Activated CD8-positive, alpha-beta memory T cell treated with anti-CD3 and anti-CD28 coated beads, Interleukin-2, amount 50 U/mL, for 48 hours (primary cell): ENCODE results near the gene LARP1.
"Not testable (repeated sequence)": the region's sequence is repeated elsewhere in the genome, so short reads cannot be mapped to it uniquely, and the experiment has no call there.

Source experiments
- DNase-seq: peaks from one replicate; pipeline ENCODE4 v3.0.0-alpha.2; 2020

LARP1 gene

DNA sequence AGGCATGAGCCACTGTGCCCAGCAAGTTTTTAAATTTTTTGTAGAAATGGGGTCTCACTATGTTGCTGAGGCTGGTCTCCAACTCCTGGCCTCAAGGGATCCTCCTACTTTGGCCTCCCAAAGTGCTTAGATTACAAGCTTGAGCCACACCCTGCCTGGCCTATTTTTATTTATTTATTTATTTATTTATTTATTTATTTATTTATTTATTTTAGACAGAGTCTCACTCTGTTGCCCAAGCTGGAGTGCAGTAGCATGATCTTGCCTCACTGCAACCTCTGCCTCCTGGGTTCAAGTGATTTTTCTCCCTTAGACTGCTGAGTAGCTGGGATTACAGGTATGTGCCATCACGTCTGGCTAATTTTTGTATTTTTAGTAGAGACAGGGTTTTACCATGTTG is 18.8 kb upstream of the LARP1 start:
- DNase-seq: not testable (repeated sequence)

DNA sequence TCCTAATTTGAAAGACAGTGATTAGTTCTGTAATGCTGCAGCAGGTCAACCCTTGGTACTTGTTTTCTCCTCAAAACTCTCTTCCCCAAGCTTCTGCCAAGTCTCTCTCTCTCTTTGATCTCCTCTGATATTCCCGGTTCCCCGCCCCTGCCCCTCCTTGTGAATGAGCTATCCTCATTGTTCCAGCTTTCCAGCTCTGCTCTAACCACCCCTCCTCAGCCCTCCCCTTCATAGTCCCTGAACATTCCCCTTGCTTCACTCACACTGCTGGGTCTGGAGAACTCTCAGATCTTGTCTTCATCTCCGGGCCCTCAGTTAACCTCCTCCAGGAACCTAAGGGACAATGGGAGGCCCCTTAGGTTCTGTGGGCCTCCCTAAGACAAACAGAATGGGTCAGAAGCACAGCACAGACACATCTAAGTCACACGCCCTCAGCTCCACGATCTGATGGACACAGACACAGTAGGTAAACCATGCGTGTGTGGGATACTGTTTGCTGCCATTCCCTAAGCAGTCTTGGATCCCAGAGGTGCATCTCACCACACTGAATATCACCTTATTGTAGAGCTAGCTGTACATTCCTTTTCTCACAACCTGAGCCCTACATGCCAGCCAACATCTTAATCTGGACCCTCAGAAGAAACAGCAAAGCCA is 17.4 kb upstream of the LARP1 start:
- DNase-seq: no peak

DNA sequence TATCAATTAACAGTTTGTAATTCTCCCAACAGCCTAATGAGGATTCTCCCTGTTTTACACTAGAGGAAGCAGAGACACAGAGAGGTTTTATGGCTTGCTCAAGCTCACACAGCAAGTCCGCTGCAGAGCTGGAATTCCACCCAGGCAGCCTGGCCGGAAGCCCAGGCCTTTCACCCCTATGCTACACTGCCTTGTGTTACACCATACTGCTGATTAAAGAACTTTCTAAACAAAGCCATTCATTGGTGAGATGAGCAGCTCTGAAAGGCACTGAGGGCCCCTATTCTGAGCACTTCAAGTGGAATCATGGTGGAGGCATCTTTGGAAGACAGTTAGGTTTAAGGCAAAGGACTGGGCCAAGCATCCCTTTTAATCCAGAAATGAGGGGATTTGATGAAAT is 14.7 kb upstream of the LARP1 start:
- DNase-seq: no peak

DNA sequence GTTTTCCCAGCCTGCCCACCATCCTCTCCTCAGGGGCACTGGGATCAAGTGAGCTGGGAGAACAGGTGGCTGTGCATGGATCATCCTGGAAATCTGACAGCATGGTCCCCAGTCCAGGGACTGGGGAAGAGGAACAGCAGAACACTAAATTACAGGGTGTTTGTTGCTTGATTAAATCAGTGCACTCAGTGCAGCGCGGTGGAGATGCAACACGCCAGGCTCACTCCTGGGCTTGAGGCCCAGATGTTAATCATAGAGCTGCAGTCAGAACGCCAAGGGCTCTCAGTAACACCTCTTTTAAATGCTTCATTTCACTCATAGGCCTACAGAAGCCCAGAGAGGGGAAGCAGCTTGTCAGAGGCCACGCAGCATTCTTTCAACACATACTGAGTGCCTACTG is 14.2 kb upstream of the LARP1 start:
- no peak for DNase-seq

DNA sequence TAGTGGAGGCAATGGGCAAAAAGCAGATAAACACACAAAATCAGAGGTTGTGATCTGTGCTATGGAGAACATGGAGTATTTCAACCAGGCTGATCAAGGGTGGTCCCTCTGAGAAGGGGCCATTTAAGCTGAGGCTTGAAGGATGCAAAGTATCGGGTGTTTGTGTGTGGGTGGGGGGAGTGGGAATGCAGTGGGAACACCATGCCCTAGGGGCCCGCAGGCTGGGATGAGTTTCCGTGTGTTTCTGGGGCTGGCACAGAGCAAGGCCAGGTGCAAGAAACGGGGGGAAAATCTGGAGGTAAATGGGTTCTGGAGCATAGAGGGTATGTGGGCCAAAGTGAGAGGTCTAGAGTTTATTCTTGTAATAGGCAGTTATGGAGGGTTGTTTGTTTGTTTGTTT is 13.8 kb upstream of the LARP1 start:
- no peak for DNase-seq

DNA sequence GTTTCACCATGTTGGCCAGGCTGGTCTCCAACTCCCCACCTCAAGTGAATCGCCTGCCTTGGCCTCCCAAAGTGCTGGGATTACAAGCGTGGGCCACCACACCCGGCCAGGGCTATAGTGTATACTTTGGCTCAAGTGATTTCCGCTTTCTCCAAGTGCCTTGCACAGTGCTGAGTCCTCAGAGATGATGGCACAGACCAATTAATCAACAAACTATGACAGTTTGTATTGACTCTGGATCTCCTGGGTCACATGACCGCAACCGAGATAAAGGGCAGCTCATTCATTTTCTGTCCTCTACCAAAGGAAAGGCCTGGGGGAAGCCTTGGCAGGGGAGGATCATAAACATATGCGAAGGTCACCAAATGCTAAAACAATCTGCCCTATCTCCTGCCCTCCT is 11.4 kb upstream of the LARP1 start:
- no peak for DNase-seq

DNA sequence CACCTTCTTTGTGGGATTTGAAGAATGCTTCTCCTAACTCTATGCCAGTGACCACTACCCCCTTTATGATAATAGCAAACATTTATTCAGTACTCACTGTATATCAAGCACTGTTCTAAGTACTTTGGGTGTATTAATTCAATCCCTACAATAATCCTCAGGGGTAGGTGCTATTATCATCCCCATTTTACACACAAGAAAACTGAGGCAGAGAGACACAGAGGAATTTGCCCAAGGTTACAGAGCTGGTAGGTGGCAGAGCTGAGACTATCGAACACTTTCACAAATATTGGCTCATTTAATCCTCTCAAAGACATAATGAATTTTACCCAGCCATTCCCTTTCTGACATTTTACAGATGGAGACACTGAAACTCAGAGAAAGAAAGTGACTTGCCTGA is 9.8 kb upstream of the LARP1 start:
- no peak for DNase-seq

DNA sequence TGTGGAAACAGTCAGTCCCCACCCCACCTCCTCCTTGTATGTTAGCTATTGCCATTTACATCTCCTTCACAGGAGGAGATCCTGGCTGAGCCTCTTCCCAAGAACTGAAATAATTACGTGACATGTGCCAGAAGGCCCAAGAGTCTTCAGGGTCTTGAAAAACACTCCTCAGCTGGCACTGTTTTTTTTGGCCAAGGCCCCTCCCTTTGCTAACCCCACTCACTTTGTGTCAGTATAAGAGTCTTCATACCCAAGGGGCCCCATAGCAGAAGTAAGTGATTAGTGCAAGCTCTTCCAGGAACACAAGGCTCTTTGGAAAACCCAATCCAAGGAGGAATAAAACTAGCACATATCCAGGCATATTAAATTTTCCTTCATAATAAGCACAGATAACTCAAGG is 5.7 kb upstream of the LARP1 start:
- no peak for DNase-seq

DNA sequence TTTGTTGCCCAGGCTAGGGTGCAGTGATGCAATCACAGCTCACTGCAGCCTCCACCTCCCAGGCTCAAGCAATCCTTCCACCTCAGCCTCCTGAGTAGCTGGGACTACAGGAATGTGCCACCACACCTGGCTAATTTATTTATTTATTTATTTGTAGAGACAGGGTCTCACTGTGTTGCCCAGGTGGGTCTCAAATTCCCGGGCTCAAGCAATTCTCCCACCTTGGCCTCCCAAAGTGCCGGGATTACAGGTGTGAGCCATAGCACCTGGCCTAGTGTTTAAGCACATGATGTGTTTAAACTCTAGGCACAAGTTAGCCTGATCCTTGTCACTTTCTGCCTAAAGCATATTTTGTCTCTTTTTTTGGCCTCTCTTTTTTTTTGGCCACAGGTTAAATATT is 4.5 kb upstream of the LARP1 start:
- DNase-seq: not testable (repeated sequence)

DNA sequence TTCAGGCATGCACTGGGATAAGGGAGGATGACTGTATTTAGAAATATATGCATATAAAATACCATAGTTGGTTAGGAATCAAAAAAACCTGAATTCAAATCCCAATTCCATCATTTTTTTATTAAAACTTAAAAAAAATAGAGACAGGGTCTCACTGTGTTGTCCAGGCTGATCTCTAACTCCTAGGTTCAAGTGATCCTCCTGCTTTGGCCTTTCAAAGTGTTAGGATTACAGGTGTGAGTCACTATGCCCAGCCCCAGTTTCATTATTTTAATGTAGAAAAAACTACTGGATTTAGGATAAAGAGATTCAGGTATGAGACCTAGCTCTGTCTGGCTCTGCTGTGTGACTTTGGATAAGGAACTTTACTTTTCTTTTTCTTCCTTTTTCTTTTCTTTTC is 3.3 kb upstream of the LARP1 start:
- DNase-seq: no peak

DNA sequence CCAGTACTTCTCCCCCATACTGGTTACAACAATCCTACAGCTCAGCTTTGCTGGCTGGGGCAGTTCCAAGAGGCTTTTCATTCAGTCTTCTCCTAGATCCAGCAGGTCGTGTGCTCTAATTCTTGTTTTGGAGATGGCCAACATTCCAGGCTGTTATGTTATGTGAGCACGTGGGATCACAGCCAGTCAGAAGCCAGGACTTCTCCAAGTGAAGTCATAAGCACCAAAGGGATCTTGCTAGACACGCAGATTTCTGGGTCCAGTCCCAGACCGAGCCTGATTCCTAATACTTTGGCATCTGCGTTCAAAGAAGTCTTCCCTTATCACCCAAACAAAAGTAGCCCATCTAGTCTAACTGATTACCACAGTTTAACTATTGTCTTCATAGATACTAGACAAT is 1.4 kb upstream of the LARP1 start:
- no peak for DNase-seq

DNA sequence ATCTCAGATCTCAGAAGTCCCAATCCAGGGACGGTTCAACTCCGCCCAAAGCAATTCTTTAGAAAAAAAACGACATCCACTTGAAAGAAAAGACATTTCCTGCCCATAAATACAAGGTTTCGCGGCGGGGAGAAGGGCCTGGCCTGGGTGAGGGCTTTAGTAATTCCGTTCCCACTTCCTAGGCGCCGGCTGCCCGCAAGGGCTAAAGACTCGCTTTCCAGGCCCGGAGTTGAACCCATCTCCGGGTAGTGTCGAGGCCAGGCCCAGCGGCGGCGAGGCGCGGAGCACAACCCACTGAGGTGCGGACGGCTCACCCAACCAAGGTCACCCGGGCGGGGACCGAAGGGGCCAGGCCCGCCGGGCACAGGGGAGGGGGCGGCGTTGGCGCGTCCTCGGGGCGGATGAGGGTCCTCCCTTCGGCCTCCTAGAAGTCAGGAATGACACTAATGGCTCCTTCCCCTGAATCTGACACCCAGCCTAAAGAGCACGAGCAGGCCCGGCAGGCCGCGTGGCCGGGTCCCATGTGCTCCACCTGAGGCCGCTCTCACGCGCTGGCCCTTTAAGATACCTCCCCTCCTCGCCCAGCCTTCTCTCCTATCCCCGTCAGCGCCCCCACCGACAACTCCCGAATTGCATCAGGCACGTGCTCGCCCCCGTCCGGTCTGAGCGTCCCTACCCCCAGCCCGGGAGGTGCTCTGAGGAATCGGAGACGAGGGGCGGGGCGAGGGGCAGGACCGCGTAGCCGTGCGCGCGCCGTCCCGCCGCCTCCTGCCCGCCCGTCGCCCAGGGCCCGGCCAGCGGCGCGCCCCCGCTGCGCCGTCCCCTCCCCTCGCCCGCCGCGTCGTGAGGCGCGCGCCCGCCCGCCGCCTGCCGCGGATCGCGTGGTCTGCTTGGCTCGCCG is 467 bp upstream of the LARP1 start:
- peak; percentile 98 for DNase-seq

DNA sequence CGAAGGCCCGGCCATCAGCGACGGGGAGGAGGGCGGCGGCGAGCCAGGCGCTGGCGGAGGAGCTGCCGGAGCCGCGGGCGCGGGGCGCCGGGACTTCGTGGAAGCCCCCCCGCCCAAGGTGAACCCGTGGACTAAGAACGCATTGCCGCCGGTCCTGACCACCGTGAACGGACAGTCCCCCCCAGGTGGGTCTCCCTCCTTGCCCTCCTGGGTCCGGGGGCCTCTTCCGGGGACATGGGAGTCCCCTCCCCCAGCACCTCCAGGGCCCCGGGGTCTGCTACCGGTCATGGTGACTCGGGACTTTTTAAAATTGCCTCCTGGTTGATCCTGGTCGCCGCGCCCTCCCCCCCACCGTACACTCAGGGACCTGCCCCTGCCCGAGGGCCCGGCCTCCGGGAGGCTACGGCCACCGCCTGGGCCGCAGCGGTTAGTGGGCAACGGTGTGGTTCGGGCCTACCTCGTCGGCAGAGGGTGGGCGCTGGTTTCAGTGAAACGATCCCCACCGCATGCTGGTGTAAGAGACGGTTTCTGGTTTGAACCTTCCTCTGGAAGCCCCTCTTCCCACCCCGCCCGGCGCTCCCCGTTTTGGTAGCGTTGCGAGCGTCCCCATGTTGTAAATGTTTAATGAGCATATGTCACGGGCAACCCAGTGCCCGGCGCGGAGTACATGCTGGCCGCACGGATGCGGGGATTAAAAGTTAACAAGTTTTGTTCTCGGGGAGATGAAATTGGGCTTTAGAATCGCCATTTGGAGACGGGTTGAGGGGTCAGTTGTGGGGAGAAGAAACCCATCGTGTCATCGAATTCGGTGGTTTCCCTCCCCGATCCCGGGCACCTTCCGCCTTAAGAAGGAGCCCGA is 1.1 kb downstream of the LARP1 start:
- peak; percentile 70 for DNase-seq

DNA sequence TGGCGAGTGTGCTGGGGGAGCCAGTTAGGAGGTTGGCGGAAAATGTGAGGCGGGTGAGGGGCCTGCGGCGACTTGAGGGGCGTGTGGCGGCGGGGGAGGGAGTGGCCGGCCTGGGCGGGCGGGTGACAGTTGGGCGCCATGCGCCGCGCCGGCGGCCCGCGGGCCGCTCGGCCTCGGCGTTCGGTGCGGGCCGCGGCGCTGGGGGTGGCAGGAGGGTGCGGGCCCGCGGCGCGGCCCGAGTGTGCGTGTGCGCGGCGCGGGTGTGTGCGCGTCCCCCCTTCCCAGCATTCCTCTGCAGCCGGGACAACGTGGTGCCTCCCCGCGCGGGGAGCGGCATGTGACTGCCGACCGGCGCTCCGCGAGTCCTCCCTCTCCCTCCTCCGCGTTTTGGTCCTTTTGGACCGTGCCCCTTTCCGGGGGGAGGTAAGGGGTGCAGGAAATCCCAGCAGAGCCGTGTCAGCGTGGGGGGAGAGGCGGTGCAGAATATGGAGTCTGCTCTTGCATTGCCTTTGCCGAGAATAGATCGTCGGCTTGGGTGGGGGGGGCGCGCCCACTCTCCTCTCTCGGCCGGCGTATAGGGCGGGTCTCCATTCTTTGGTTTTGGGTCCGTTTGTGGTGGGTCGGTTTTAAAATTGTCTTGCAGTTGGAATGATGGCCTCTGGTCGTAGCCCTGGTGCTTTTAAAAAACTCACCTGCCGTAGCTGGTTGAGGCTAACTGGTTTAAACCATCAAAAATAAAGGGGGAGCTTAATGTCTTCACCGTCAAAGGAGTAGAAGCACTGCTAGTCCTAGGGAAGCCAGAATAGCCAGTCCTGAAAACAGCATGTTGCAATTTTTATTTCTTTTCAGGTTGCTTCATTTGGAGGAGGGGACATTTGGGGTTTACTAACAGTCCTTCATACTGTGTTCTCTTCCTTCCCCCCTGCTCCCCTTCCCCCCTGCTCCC is 2.0 kb downstream of the LARP1 start:
- peak; percentile 77 for DNase-seq

DNA sequence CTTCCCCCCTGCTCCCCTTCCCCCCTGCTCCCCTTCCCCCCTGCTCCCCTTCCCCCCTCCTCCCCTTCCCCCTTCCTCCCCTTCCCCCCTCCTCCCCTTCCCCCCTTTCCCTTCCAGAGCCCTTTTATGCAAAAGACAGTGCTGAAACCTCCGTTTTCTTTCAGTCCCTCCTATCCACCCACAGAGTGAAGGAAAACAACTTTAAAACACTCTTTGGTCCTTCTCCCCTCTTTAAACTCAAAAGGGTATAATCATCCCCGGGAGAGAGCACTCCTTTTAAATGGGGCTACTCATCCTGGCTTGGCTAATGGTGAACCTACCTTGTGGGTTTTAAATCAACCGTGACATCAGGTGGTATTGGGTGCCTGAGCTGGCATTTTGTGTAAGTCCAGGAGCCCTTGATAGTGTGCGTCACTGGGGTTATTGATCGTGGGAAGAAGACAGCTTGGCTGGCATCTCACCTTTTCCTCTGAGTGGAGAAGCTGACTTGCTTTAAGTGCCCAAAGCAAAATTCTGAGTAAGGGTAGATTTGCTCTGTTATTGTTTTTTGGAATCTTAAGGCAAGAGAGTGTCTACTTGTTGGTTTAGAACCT is 2.7 kb downstream of the LARP1 start:
- DNase-seq: no peak

DNA sequence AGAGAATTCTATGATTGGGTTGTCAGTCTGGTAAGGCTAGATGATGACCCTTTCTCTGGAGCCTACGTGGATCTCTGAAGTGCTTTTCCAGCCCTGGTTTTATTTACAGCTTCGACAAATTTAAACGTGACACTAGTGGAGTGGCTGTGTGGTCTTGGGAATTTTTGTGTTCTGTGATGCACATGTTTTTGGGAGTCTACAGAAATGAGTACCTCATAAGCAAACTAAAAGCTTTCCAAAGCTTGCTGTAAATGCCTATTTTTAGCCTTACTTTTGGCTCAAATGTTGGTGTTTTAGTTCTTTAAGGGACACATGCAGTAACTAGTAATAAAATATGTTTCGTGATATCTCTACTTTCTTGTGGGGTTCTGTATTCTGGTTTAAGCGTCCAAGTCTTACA is 3.3 kb downstream of the LARP1 start:
- DNase-seq: no peak

DNA sequence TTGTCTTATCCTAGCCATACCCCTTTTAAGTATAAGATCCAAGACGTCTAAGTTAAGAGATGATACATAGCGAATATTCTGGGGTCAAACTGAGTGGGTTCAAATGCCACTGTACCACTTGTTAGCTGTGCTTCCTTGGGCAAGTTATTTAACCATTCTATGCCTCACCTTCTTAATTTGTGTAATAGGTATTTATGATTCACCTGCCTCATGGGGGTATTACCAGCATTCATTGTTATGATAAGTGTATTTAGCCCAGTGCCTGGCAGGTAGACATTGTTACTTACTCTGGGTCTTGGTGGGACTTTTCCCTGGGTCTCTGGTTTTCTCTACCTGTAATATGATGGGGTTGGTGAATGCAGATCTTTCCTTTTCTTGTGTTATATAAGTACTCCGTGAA is 3.8 kb downstream of the LARP1 start:
- no peak for DNase-seq

DNA sequence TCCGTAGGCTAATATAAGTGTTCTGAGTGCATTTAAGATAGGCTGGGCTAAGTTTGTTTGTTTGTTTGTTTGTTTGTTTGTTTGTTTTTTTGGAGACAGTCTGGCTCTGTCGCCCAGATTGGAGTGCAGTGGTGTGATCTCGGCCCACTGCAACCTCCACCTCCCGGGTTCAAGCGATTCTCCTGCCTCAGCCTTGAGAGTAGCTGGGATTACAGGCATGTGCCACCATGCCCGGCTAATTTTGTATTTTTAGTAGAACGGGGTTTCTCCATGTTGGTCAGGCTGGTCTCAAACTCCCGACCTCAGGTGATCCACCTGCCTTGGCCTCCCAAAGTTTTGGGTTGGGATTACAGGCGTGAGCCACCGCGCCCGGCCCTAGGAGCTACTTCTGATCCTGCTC is 4.7 kb downstream of the LARP1 start:
- DNase-seq: not testable (repeated sequence)

DNA sequence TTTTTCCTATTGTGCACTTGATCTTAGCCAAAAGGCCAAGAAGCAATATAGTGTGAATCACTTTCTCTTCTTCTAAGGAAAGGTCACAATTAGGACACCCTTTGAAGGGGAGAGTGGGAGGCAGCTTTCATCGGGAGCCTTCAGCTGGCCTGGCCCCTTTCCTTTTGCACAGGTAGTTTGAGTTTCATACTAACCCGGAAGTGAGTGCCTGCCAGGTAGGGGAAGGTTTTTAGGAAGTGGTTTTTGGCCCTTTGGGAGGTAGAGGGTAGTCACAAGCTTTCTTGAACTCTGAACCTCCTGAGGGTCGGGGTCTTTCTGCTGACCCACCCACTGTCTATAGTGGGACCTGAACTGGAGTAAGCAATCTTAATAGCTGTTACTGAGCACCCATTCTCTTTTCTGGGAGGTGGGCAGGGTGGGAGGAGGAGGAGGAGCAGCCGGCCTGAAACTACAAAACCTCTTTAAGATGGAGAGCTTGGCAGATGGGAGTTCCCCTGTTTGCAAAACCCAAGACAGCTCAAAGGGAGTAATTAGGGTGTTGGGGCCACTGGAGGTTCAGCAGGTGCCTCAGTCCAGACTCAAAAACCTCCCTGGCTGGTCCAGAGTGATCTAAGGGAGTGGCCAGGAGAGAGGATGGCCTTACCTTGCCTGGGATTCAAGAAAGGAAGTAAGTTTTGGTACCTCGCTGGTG is 6.0 kb downstream of the LARP1 start:
- no peak for DNase-seq

DNA sequence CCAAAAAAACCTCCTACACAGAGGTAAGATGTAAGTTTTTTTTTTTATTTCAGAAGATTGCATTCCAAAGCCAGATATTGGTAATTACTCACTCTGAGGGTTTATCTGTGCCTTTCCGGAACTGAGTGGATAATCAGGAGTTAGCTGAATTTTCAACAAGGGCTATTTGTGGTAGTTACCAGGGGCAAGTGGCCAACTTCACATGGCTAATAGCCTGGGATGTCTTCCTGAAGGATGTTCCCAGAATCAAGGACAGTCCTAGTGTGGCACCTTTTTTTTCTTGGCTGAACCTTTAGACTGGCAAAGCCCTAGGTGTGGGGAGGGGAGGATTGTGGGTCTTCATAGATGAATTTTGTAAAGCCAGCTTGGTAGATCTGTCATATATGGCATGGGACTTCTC is 7.1 kb downstream of the LARP1 start:
- no peak for DNase-seq

DNA sequence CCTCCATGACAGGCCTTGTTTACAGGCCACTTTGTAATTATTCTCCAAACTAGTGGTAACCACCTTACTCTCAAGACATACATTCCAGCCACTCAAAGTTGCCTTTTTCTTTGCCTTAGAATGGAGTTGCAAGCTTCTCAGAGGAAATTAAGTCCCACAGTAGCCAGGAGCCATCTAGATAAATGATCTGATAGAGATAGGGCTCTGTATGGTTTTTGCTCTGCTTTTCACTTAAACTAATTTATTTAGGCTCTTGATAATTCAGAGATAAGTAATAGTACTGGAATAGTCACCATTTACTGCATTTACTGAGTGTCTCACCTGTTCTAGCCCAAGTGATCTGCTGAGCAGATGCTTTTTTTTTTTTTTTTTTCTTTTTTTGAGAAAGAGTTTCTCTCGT is 7.5 kb downstream of the LARP1 start:
- no peak for DNase-seq
